ENCODE data around the gene KIRREL3.
"Not testable (repeated sequence)": the region's sequence is repeated elsewhere in the genome, so short reads cannot be mapped to it uniquely, and the experiment has no call there.

DNA sequence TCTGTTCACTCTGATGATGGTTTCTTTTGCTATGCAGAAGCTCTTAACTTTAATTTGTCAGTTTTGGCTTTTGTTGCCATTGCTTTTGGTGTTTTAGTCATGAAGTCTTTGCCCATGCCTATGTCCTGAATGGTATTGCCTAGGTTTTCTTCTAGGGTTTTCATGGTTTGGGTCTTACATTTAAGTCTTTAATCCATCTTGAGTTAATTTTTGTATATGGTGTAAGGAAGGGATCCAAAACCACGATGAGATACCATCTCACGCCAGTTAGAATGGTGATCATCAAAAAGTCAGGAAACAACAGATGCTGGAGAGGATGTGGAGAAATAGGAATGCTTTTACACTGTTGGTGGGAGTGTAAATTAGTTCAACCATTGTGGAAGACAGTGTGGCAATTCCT lies 48.0 kb downstream of the KIRREL3 start:
- not testable (repeated sequence) for TF ChIP-seq CTCF (conservative IDR thresholded peaks at IDR 0.05); ZFX (IDR thresholded peaks at IDR 0.05)
